HK-2 (cell line): ENCODE measurements around the gene OST4.

ENCODE experiments used
- DNase-seq: peaks from one replicate; pipeline ENCODE4 v3.0.0-alpha.2; 2018; ENCODE audit not compliant: unreplicated experiment

The OST4 gene

GRCh38 chr2:27093430-27094352, 22.2 kb upstream of the OST4 start:
- no peak for DNase-seq

- peak; percentile 17 for DNase-seq
These were observed 21.4 kb upstream of the OST4 start for GRCh38 chr2:27092696-27093429.

- DNase-seq = no peak
These were observed 20.6 kb upstream of the OST4 start for GRCh38 chr2:27091746-27092695.

- DNase-seq = no peak
These were observed 17.9 kb upstream of the OST4 start for GRCh38 chr2:27089111-27089954.

- DNase-seq = no peak
These were observed 17.2 kb upstream of the OST4 start for GRCh38 chr2:27088634-27089033.

- no peak for DNase-seq
These were observed 16.5 kb upstream of the OST4 start for GRCh38 chr2:27087823-27088410.

- DNase-seq = peak; percentile 57
These were observed 15.5 kb upstream of the OST4 start, which contains the start of gene KHK for GRCh38 chr2:27086724-27087593. Gene KHK, plus strand, starts transcription at chr2:27086772. Its CDS starts 488 bp downstream, at chr2:27087260.

- DNase-seq = peak; percentile 98
These were observed 14.8 kb upstream of the OST4 start for GRCh38 chr2:27086090-27086723.

GRCh38 chr2:27085673-27086089, 14.2 kb upstream of the OST4 start:
- DNase-seq = peak; percentile 74

- no peak for DNase-seq
These were observed 13.7 kb upstream of the OST4 start for GRCh38 chr2:27085062-27085672.

GRCh38 chr2:27084297-27085061, 13.0 kb upstream of the OST4 start:
- DNase-seq = no peak

- no peak for DNase-seq
These were observed 12.2 kb upstream of the OST4 start for GRCh38 chr2:27083410-27084296.

- no peak for DNase-seq
These were observed 11.4 kb upstream of the OST4 start for GRCh38 chr2:27082773-27083409.

- no peak for DNase-seq
These were observed 10.7 kb upstream of the OST4 start for GRCh38 chr2:27081984-27082772.

GRCh38 chr2:27080603-27080936, 9.1 kb upstream of the OST4 start:
- no peak for DNase-seq

- no peak for DNase-seq
These were observed 8.7 kb upstream of the OST4 start for GRCh38 chr2:27080140-27080469.
